ENCODE results near the gene TRDN.

DNA sequence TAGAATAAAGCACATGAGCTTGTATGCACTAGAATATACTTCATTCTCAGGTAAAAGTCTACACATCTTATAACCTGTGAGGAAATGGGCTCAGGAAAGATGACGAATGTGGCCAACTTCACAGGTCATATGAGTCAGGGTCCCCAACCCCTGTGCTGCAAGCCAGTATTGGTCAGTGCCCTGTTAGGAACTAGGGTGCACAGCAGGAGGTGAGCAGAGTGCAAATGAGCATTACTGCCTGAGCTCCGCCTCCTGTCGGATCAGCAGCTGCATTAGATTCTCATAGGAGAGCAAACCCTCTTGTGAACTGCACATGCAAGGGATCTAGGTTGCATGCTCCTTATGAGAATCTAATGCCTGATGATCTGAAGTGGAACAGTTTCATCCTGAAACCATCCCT lies 182.3 kb downstream of the TRDN start:
- TF ChIP-seq, protein P1, sequence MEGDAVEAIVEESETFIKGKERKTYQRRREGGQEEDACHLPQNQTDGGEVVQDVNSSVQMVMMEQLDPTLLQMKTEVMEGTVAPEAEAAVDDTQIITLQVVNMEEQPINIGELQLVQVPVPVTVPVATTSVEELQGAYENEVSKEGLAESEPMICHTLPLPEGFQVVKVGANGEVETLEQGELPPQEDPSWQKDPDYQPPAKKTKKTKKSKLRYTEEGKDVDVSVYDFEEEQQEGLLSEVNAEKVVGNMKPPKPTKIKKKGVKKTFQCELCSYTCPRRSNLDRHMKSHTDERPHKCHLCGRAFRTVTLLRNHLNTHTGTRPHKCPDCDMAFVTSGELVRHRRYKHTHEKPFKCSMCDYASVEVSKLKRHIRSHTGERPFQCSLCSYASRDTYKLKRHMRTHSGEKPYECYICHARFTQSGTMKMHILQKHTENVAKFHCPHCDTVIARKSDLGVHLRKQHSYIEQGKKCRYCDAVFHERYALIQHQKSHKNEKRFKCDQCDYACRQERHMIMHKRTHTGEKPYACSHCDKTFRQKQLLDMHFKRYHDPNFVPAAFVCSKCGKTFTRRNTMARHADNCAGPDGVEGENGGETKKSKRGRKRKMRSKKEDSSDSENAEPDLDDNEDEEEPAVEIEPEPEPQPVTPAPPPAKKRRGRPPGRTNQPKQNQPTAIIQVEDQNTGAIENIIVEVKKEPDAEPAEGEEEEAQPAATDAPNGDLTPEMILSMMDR (IDR thresholded peaks at IDR 0.05): no peak
- no peak for TF ChIP-seq POLR2A (IDR thresholded peaks at IDR 0.05)
- TF ChIP-seq EP300 (IDR thresholded peaks at IDR 0.05): no peak

Measured in sigmoid colon (tissue), 4 donors.